ENCODE results near the gene LPP.

The LPP gene

GRCh38 chr3:188558343-188559071 is 404.6 kb downstream of the LPP start:
- DNase-seq (ENCODE audit: low spot score) = peak; percentile 76

GRCh38 chr3:188559072-188559429 is 405.1 kb downstream of the LPP start:
- DNase-seq (ENCODE audit: low spot score) = peak; percentile 61

GRCh38 chr3:188559856-188560255 is 405.9 kb downstream of the LPP start:
- DNase-seq (ENCODE audit: low spot score) = no peak

- DNase-seq (ENCODE audit: low spot score) = no peak
These were observed 408.2 kb downstream of the LPP start for GRCh38 chr3:188562144-188562543.

GRCh38 chr3:188567478-188568195 is 413.7 kb downstream of the LPP start:
- DNase-seq (ENCODE audit: low spot score) = no peak

- DNase-seq (ENCODE audit: low spot score) = no peak
These were observed 414.8 kb downstream of the LPP start for GRCh38 chr3:188568736-188569135.

- DNase-seq (ENCODE audit: low spot score) = no peak
These were observed 417.7 kb downstream of the LPP start for GRCh38 chr3:188571531-188572095.

GRCh38 chr3:188573291-188573940 is 419.5 kb downstream of the LPP start:
- no peak for DNase-seq (ENCODE audit: low spot score)

GRCh38 chr3:188573956-188574355 is 420.0 kb downstream of the LPP start:
- DNase-seq (ENCODE audit: low spot score) = no peak

- DNase-seq (ENCODE audit: low spot score) = no peak
These were observed 420.9 kb downstream of the LPP start for GRCh38 chr3:188574885-188575284.

GRCh38 chr3:188575501-188575900 is 421.5 kb downstream of the LPP start:
- DNase-seq (ENCODE audit: low spot score) = no peak

GRCh38 chr3:188577539-188577938 is 423.6 kb downstream of the LPP start:
- no peak for DNase-seq (ENCODE audit: low spot score)

GRCh38 chr3:188578576-188579363 is 424.8 kb downstream of the LPP start:
- DNase-seq (ENCODE audit: low spot score) = no peak

- no peak for DNase-seq (ENCODE audit: low spot score)
These were observed 426.3 kb downstream of the LPP start for GRCh38 chr3:188580223-188580622.

- no peak for DNase-seq (ENCODE audit: low spot score)
These were observed 426.7 kb downstream of the LPP start for GRCh38 chr3:188580659-188581058.

GRCh38 chr3:188581365-188581764 is 427.4 kb downstream of the LPP start:
- no peak for DNase-seq (ENCODE audit: low spot score)

GRCh38 chr3:188581792-188582191 is 427.8 kb downstream of the LPP start:
- DNase-seq (ENCODE audit: low spot score) = no peak

- DNase-seq (ENCODE audit: low spot score) = no peak
These were observed 429.6 kb downstream of the LPP start for GRCh38 chr3:188583341-188584161.

- peak; percentile 70 for DNase-seq (ENCODE audit: low spot score)
These were observed 430.2 kb downstream of the LPP start for GRCh38 chr3:188584162-188584529.

- no peak for DNase-seq (ENCODE audit: low spot score)
These were observed 431.2 kb downstream of the LPP start for GRCh38 chr3:188584958-188585689.

- no peak for DNase-seq (ENCODE audit: low spot score)
These were observed 435.1 kb downstream of the LPP start for GRCh38 chr3:188589071-188589470.

Data from kidney capillary endothelial cell (primary cell).